Sigmoid colon (tissue), 4 donors: Measurements from ENCODE around the gene PLBD2.

Source experiments
- POLR2A ChIP-seq, 2 donors: fragments of 450-650 bp; IDR thresholded peaks; one replicate each; pipeline ENCODE4 v1.6.1; 2016; ENCODE audit warnings: antibody characterized with exemption in 2 of 2, mild to moderate bottlenecking in 2 of 2, moderate library complexity in 2 of 2
- POLR2AphosphoS5 ChIP-seq, 4 donors: sonication (generic); formaldehyde crosslinking; IDR thresholded peaks; one replicate each; pipeline ENCODE4 v1.6.1; 2017; ENCODE audit warnings: antibody characterized with exemption in 4 of 4
- TF ChIP-seq, protein P1 (sequence below), 4 experiments: fragments of 450-650 bp in 3 of 4; fragments of 200-600 bp in 1 of 4; IDR thresholded peaks; one replicate each; pipeline ENCODE4 v1.5.1; 2016 to 2019; ENCODE audit warnings: antibody characterized with exemption in 4 of 4, mild to moderate bottlenecking in 3 of 4, moderate library complexity in 2 of 4

DNA sequence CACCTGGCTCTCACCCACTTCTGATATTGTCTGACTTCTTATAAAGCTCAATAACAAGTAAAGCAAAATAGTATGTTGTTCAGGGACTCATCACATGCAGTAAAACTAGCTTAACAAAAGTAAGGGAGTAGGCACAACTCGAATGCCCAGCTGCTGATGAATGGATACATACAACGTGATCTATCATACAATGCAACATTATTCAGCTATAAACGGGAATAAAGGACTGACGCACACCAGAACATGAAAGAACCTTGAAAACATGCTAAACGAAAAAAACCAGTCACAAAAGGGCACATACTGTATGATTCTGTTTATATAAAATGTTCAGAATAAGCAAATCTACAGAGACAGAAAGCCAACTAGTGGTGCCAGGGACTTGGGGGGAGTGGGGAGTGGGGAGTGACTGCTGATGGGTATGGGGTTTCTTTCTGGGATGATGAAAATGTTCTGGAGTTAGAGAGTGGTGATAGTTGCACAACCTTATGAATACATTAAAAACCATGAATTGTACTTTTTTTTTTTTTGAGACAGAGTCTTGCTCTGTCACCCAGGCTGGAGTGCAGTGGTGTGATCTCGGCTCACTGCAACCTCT, 11.1 kb downstream of the PLBD2 start:
- TF ChIP-seq, protein P1, sequence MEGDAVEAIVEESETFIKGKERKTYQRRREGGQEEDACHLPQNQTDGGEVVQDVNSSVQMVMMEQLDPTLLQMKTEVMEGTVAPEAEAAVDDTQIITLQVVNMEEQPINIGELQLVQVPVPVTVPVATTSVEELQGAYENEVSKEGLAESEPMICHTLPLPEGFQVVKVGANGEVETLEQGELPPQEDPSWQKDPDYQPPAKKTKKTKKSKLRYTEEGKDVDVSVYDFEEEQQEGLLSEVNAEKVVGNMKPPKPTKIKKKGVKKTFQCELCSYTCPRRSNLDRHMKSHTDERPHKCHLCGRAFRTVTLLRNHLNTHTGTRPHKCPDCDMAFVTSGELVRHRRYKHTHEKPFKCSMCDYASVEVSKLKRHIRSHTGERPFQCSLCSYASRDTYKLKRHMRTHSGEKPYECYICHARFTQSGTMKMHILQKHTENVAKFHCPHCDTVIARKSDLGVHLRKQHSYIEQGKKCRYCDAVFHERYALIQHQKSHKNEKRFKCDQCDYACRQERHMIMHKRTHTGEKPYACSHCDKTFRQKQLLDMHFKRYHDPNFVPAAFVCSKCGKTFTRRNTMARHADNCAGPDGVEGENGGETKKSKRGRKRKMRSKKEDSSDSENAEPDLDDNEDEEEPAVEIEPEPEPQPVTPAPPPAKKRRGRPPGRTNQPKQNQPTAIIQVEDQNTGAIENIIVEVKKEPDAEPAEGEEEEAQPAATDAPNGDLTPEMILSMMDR (IDR thresholded peaks at IDR 0.05) = no peak
- TF ChIP-seq POLR2A (IDR thresholded peaks at IDR 0.05) (no peak), POLR2AphosphoS5 (IDR thresholded peaks at IDR 0.05) (no peak)
